Stimulated activated CD8-positive, alpha-beta memory T cell treated with anti-CD3 and anti-CD28 coated beads, Interleukin-2, amount 100 ng/mL, for 1 hour (primary cell): ENCODE results near the gene PRKAG2.
"Not testable (repeated sequence)": the region's sequence is repeated elsewhere in the genome, so short reads cannot be mapped to it uniquely, and the experiment has no call there.

Experiments
- DNase-seq, 2 donors: peaks; one replicate each; pipeline ENCODE4 v3.0.0-alpha.2; 2020; ENCODE audit warnings: low read depth in 2 of 2

The PRKAG2 gene

GRCh38 chr7:151786241-151786640, 90.7 kb downstream of the PRKAG2 start:
- DNase-seq: no peak

- no peak for DNase-seq
Measured at GRCh38 chr7:151785681-151785965, 91.3 kb downstream of the PRKAG2 start.

- no peak for DNase-seq
Measured at GRCh38 chr7:151784853-151785680, 91.8 kb downstream of the PRKAG2 start.

- DNase-seq: no peak
Measured at GRCh38 chr7:151783958-151784575, 92.8 kb downstream of the PRKAG2 start.

- DNase-seq: peak; percentile 43 to 49
Measured at GRCh38 chr7:151782598-151783448, 94.1 kb downstream of the PRKAG2 start.

GRCh38 chr7:151782256-151782597, 94.7 kb downstream of the PRKAG2 start:
- not testable (repeated sequence) for DNase-seq

GRCh38 chr7:151781161-151781845, 95.6 kb downstream of the PRKAG2 start:
- DNase-seq: no peak

- DNase-seq: no peak
Measured at GRCh38 chr7:151780631-151781030, 96.3 kb downstream of the PRKAG2 start.

- DNase-seq: no peak
Measured at GRCh38 chr7:151779678-151780077, 97.2 kb downstream of the PRKAG2 start.

- DNase-seq: no peak
Measured at GRCh38 chr7:151779255-151779654, 97.7 kb downstream of the PRKAG2 start.

GRCh38 chr7:151777908-151778670, 98.8 kb downstream of the PRKAG2 start:
- no peak for DNase-seq

- no peak for DNase-seq
Measured at GRCh38 chr7:151777495-151777880, 99.4 kb downstream of the PRKAG2 start.

GRCh38 chr7:151776876-151777494, 99.9 kb downstream of the PRKAG2 start:
- no peak for DNase-seq

GRCh38 chr7:151776446-151776845, 100.5 kb downstream of the PRKAG2 start:
- no peak for DNase-seq

- DNase-seq: no peak
Measured at GRCh38 chr7:151775547-151776443, 101.1 kb downstream of the PRKAG2 start.

GRCh38 chr7:151774951-151775350, 102.0 kb downstream of the PRKAG2 start:
- no peak for DNase-seq

- no peak for DNase-seq
Measured at GRCh38 chr7:151773797-151774196, 103.1 kb downstream of the PRKAG2 start.

GRCh38 chr7:151770232-151770631, 106.7 kb downstream of the PRKAG2 start:
- no peak for DNase-seq

- no peak for DNase-seq
Measured at GRCh38 chr7:151769188-151769821, 107.6 kb downstream of the PRKAG2 start.
